Measurements from ENCODE around the gene MESP2. TPM values are rescaled to one million over a fixed set of nuclear protein-coding genes. Genes with fewer than 3 reads are reported as not detected.
A peak's percentile ranks its signal among the peaks of the same experiment; 100 is the strongest.

The MESP2 gene
- total and polyA plus RNA-seq, 2 of the 13 experiments (the other 11 are each of a cell fraction or from before 2014, with no cell fraction given): not detected

DNA sequence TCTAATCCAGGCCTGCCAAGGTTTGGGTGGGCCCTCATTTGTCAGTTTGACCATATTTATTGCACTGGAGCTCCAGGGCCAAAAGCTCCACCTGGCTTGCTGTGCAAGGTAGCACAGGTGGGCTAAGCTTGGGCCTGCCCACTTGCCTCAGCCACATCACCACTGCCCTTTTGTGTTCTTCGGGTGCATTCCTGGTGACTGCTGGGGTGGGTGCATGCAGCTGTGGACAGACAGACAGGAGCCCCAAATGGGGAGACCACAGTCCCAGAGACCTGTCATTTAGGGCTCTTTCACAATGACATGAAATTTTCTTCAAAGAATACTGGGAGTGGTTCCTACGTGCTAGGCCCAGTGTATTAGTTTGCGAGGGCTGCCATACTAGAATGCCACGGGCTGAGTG is 2.7 kb downstream of the MESP2 start (continued):
- TF ChIP-seq, protein P1, sequence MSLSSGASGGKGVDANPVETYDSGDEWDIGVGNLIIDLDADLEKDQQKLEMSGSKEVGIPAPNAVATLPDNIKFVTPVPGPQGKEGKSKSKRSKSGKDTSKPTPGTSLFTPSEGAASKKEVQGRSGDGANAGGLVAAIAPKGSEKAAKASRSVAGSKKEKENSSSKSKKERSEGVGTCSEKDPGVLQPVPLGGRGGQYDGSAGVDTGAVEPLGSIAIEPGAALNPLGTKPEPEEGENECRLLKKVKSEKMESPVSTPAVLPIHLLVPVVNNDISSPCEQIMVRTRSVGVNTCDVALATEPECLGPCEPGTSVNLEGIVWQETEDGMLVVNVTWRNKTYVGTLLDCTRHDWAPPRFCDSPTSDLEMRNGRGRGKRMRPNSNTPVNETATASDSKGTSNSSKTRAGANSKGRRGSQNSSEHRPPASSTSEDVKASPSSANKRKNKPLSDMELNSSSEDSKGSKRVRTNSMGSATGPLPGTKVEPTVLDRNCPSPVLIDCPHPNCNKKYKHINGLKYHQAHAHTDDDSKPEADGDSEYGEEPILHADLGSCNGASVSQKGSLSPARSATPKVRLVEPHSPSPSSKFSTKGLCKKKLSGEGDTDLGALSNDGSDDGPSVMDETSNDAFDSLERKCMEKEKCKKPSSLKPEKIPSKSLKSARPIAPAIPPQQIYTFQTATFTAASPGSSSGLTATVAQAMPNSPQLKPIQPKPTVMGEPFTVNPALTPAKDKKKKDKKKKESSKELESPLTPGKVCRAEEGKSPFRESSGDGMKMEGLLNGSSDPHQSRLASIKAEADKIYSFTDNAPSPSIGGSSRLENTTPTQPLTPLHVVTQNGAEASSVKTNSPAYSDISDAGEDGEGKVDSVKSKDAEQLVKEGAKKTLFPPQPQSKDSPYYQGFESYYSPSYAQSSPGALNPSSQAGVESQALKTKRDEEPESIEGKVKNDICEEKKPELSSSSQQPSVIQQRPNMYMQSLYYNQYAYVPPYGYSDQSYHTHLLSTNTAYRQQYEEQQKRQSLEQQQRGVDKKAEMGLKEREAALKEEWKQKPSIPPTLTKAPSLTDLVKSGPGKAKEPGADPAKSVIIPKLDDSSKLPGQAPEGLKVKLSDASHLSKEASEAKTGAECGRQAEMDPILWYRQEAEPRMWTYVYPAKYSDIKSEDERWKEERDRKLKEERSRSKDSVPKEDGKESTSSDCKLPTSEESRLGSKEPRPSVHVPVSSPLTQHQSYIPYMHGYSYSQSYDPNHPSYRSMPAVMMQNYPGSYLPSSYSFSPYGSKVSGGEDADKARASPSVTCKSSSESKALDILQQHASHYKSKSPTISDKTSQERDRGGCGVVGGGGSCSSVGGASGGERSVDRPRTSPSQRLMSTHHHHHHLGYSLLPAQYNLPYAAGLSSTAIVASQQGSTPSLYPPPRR (CRISPR knock-in tag; IDR thresholded peaks at IDR 0.05; ENCODE audit: borderline replicate concordance): no peak

DNA sequence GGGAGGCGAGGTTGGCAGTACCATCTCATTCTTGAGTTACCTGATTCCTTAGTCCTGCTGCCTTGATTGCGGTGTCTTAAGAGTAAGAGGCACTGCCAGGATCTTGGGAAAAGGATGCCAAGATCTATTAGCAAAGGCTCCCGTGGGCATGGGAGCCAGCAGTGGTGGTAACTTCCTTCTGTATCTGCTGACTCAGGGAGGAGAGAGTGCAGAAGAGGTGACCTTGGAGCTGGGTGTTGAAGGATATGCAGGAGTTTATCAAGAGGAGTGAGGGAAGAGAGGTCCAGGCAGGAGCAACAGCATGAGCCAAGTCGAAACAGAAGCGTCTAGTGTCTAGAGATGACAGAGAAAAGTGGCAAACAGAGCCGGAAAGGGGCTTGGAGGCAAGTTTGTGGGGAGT is 4.5 kb downstream of the MESP2 start:
- H3K4me1 ChIP-seq (ENCODE audit: insufficient read depth, low read length): peaks cover 68% of the 10 kb centered on the region
- H3K27me3 ChIP-seq (ENCODE audit: control insufficient read depth in 1 of 2, insufficient read depth in 2 of 2, low read length in 2 of 2): peaks cover 2 to 8% of the 10 kb centered on the region in 2 experiments; a peak in 3 of 5 replicates
- no peak overlapping the region for H3K4me3 ChIP-seq (replicated peaks in 1 of 3; ENCODE audit: insufficient read depth in 1 of 3, low read depth in 2 of 3, low read length in 3 of 3)
- in situ Hi-C loops (cut with HindIII; ENCODE audit: extremely low pct_ligation_motif_present, low pct_unique_long_range_greater_than_20kb) (no loop called here), intact Hi-C loops (cut with micrococcal nuclease; ENCODE audit: unreplicated experiment) (no loop called here)
- H3K79me2 ChIP-seq (ENCODE audit: insufficient read depth, low read length): no peaks in the 10 kb centered on the region
- TF ChIP-seq MAFF (IDR thresholded peaks at IDR 0.05; ENCODE audit: low read depth, low read length) (peak; percentile 34), MAFK (conservative IDR thresholded peaks at IDR 0.05 in 1 of 2, IDR thresholded peaks at IDR 0.05 in 1 of 2; ENCODE audit: low read length in 2 of 2) (peak; percentile 45 to 51; a peak in 3 of 4 replicates), ZNF569 (CRISPR knock-in tag; IDR thresholded peaks at IDR 0.05; ENCODE audit: borderline replicate concordance) (no peak)
- no peaks in the 10 kb centered on the region for H3K9me3 ChIP-seq (ENCODE audit: low read length)
- H3K9ac ChIP-seq (ENCODE audit: insufficient read depth, low read depth, low read length): no peak overlapping the region
- H3K36me3 ChIP-seq (replicated peaks in 1 of 2; ENCODE audit: control insufficient read depth in 1 of 2, insufficient read depth in 2 of 2, low read length in 2 of 2): peaks cover 2 to 12% of the 10 kb centered on the region in 2 experiments; a peak in 3 of 5 replicates
- H3K27ac ChIP-seq (ENCODE audit: extremely low read length, insufficient read depth, low read length): no peak overlapping the region
- no peak for DNase-seq (ENCODE audit: low spot score)
- WGBS (ENCODE audit: low lambda C conversion rate): 65% methylated on average over 6 of the region's 6 CpGs
- POLR2A ChIA-PET: no interaction called here
- no peaks in the 10 kb centered on the region; the same call in 1 of the 2 replicates for H4K20me1 ChIP-seq (ENCODE audit: insufficient read depth, low read length)
- no peak overlapping the region for H3K4me2 ChIP-seq (ENCODE audit: low read depth, low read length)
- FAIRE-seq: no peak
- H2AFZ ChIP-seq (ENCODE audit: low read length): no peak overlapping the region
- CTCF ChIA-PET (ENCODE audit: low intra/inter-chr PET ratio, low total read pairs): no interaction called here
- BruUV-seq (replicated peaks): no TSS peak
- no peak for ATAC-seq
